ENCODE data around the gene GGT5. TPM values are rescaled to one million over a fixed set of nuclear protein-coding genes. Genes with fewer than 3 reads are reported as not detected.
"Not testable (repeated sequence)": the region's sequence is repeated elsewhere in the genome, so short reads cannot be mapped to it uniquely, and the experiment has no call there.

GGT5 gene
- total and polyA plus RNA-seq, 2 experiments from 2014 or later: 9.8 to 47.4 TPM

DNA sequence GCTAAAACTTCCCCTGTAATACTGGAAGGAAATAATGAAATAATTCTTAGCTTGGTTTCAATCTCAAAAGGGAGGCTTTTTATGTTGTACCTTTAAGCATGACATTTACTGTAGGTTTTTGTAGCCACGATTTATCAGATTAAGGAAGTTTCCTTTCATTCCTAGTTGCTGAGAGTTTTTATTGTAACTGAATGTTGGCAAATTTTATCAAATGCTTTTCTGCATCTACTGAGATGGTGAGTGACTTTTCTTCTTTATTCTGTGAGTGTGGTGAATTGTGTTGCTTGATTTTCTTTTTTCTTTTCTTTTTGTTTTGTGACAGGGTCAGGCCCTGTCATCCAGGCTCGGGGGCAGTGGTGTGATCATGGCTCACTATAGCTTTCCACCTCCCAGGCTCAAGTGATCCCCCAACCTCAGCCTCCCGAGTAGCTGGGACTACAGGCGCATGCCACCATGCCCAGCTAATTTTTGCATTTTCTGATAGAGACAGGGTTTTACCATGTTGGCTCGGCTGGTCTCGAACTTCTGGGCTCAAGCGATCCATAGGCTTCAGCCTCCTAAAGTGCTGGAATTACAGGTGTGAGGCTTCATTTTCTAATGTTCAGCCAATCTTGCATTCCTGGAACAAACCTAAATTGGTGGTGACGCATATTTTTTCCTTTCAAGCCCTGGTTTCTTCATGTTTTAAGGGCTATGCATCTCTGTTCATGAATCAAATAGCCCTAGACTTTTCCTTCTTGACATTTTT is 37.4 kb downstream of the GGT5 start:
- Histone ChIP-seq H3K79me2 (no peaks in the 10 kb centered on the region), H3K9me2 (replicated peaks; ENCODE audit: insufficient read depth) (no peaks in the 10 kb centered on the region), H3K27me3 (no peaks in the 10 kb centered on the region), H2AFZ (no peak overlapping the region), H3K4me2 (peak overlapping the region; percentile 6), H3K4me3 (no peak overlapping the region), H3K9me3 (ENCODE audit: low read depth) (no peaks in the 10 kb centered on the region), H3K4me1 (ENCODE audit: insufficient read depth) (peaks cover 5% of the 10 kb centered on the region), H3K27ac (peak overlapping the region; percentile 73), H4K20me1 (ENCODE audit: insufficient read depth, poor library complexity, severe bottlenecking) (no peaks in the 10 kb centered on the region), H3K36me3 (replicated peaks; ENCODE audit: insufficient read depth, low read depth) (no peaks in the 10 kb centered on the region)
- WGBS (ENCODE audit: low lambda C conversion rate, missing lambda C conversion rate): 73% methylated on average over 8 of the region's 8 CpGs
- TF ChIP-seq EZH2phosphoT487 (IDR thresholded peaks at IDR 0.05; ENCODE audit: low read depth, severe bottlenecking, unreplicated experiment) (no peak), EZH2 (IDR thresholded peaks at IDR 0.05; ENCODE audit: borderline replicate concordance) (no peak)
- TF ChIP-seq, protein P1, sequence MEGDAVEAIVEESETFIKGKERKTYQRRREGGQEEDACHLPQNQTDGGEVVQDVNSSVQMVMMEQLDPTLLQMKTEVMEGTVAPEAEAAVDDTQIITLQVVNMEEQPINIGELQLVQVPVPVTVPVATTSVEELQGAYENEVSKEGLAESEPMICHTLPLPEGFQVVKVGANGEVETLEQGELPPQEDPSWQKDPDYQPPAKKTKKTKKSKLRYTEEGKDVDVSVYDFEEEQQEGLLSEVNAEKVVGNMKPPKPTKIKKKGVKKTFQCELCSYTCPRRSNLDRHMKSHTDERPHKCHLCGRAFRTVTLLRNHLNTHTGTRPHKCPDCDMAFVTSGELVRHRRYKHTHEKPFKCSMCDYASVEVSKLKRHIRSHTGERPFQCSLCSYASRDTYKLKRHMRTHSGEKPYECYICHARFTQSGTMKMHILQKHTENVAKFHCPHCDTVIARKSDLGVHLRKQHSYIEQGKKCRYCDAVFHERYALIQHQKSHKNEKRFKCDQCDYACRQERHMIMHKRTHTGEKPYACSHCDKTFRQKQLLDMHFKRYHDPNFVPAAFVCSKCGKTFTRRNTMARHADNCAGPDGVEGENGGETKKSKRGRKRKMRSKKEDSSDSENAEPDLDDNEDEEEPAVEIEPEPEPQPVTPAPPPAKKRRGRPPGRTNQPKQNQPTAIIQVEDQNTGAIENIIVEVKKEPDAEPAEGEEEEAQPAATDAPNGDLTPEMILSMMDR (IDR thresholded peaks at IDR 0.05; ENCODE audit: poor library complexity): no peak
- no peak for DNase-seq (ENCODE audit: low spot score)

DNA sequence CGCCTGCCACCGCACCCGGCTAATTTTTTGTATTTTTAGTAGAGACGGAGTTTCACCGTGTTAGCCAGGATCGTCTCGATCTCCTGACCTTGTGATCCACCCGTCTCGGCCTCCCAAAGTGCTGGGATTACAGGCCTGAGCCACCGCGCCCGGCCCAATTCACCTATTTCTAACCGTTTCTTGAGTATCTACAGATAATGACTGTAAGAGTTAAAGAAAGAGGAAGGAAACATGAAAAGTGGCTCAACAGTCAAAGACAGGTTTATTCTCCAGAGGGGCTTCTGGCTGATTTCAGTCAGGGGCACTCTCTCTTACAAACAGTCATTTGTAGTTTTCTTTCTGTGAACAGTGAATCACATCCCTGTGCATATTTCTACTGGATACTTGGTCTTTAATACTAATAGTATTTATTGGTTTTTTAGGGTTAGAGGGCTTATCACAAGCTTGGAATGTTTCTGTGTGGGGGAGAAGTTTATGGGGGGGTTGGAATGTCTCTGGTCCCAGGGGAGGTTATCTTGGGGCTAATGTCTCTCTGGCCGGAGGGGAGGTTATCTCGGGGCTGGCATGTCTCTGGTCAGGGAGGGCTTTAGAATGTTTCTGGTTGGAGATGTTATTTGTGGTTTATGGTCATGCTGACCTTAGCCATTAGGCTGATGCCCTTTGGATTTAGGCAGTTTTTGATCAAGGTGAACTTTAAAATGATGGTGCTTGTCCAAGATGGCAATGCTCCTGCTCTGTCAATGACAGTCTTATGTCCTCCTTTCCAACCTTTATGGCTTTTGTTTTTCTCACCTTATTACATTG is 38.2 kb downstream of the GGT5 start:
- not testable (repeated sequence) for H3K27me3 ChIP-seq; H3K9me2 ChIP-seq (replicated peaks; ENCODE audit: insufficient read depth); H3K79me2 ChIP-seq; H3K4me2 ChIP-seq; H3K4me1 ChIP-seq (ENCODE audit: insufficient read depth); H3K9me3 ChIP-seq (ENCODE audit: low read depth); H3K4me3 ChIP-seq; H2AFZ ChIP-seq; H3K36me3 ChIP-seq (replicated peaks; ENCODE audit: insufficient read depth, low read depth); DNase-seq (ENCODE audit: low spot score); H4K20me1 ChIP-seq (ENCODE audit: insufficient read depth, poor library complexity, severe bottlenecking)
- H3K27ac ChIP-seq: peak overlapping the region; percentile 73
- WGBS (ENCODE audit: low lambda C conversion rate, missing lambda C conversion rate): 74% methylated on average over 15 of the region's 15 CpGs

DNA sequence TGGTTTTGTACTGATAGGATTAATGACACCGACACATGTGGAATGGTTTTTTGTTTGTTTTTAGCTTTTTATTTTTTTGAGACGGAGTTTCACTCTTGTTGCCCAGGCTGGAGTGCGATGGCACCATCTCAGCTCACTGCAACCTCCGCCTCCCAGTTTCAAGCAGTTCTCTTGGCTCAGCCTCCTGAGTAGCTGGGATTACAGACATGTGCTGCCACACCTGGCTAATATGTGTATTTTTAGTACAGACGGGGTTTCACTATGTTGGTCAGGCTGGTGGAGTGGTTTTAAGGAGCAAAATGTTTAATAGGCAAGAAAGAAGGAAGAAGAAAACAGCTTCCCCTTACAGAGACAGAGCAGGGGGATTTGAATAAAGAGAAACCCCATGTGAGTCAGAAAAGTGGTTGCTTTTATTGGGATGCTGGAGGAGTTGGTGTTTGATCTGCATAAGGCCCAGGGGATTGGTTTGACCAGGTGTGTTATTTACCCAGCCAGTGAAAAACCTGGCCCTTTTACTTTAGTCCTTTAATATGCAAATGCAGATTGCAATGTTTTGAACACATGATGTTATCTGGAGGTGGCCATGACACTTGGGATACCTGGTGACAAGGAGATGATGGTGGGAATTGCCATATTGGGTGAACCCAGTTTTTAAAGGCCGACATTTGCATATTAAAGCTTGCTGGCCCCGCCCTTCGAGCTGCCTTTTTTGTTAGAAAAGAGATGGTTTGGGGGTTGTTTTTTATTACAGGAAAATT is 39.3 kb downstream of the GGT5 start:
- H3K4me3 ChIP-seq: no peak overlapping the region
- DNase-seq (ENCODE audit: low spot score): no peak
- WGBS (ENCODE audit: low lambda C conversion rate, missing lambda C conversion rate): 89% methylated on average over 8 of the region's 8 CpGs
- no peaks in the 10 kb centered on the region for H3K36me3 ChIP-seq (replicated peaks; ENCODE audit: insufficient read depth, low read depth)
- no peak for TF ChIP-seq EZH2 (IDR thresholded peaks at IDR 0.05; ENCODE audit: borderline replicate concordance)
- TF ChIP-seq, protein P1 (IDR thresholded peaks at IDR 0.05; ENCODE audit: poor library complexity): no peak
- no peak for TF ChIP-seq EZH2phosphoT487 (IDR thresholded peaks at IDR 0.05; ENCODE audit: low read depth, severe bottlenecking, unreplicated experiment)
- H3K27me3 ChIP-seq: no peaks in the 10 kb centered on the region
- no peak overlapping the region for H3K27ac ChIP-seq
- no peaks in the 10 kb centered on the region for H3K9me2 ChIP-seq (replicated peaks; ENCODE audit: insufficient read depth)
- no peaks in the 10 kb centered on the region for H3K9me3 ChIP-seq (ENCODE audit: low read depth)
- H3K79me2 ChIP-seq: no peaks in the 10 kb centered on the region
- peaks cover 5% of the 10 kb centered on the region for H3K4me1 ChIP-seq (ENCODE audit: insufficient read depth)
- no peak overlapping the region for H2AFZ ChIP-seq
- no peak overlapping the region for H3K4me2 ChIP-seq
- no peaks in the 10 kb centered on the region for H4K20me1 ChIP-seq (ENCODE audit: insufficient read depth, poor library complexity, severe bottlenecking)

DNA sequence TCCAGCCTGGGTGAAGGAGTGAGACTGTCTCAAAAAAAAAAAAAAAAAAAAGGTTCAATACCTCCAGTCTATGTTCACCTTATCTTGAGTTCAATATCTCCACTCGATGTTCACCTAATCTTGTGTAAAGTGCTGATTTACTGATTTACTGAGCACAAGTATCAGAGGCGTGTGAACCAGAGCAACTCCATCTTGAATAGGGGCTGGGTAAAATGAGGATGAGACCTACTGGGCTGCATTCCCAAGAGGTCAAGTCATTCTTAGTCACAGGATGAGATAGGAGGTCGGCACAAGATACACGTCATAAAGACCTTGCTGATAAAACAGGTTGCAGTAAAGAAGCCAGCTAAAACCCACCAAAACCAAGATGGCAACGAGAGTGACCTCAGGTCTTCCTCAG is 41.0 kb downstream of the GGT5 start:
- not testable (repeated sequence) for H3K79me2 ChIP-seq; H3K27me3 ChIP-seq; DNase-seq (ENCODE audit: low spot score); H4K20me1 ChIP-seq (ENCODE audit: insufficient read depth, poor library complexity, severe bottlenecking); H3K9me3 ChIP-seq (ENCODE audit: low read depth); H2AFZ ChIP-seq; H3K36me3 ChIP-seq (replicated peaks; ENCODE audit: insufficient read depth, low read depth); H3K27ac ChIP-seq; H3K4me1 ChIP-seq (ENCODE audit: insufficient read depth); H3K4me3 ChIP-seq; H3K9me2 ChIP-seq (replicated peaks; ENCODE audit: insufficient read depth); H3K4me2 ChIP-seq
- WGBS (ENCODE audit: low lambda C conversion rate, missing lambda C conversion rate): 81% methylated on average over 5 of the region's 5 CpGs

Measured in hepatocyte (in vitro differentiated cells).